ENCODE data around the gene PVALB. TPM values are rescaled to one million over a fixed set of nuclear protein-coding genes. Genes with fewer than 3 reads are reported as not detected.

The PVALB gene
- total RNA-seq, 1 experiment from 2014 or later = not detected

DNA sequence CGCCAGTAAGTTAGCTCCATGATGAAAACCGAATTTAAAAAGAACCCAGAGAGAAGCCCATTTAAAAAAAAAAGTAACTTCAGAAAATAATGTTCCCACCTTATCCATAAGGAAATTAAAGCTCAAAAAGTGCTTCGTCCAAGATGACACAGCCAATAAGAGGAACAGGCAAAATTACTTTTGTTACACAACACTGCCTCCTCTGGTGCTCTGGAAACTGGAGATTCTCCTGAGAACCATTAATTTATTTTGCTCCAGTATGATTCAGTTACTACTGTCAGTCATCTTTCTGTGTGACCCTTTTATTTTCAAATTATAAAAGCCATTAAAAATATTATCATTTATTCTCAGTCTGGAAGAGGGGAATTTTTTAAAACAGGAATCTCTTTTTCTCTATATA is 42.9 kb downstream of the PVALB start:
- no peak overlapping the region for H3K27ac ChIP-seq (ENCODE audit: low read depth, low read length)
- no peaks in the 10 kb centered on the region for H3K9me2 ChIP-seq (ENCODE audit: insufficient read depth)
- H3K4me3 ChIP-seq (replicated peaks in 1 of 2; ENCODE audit: low read depth in 1 of 2, low read length in 2 of 2) = no peak overlapping the region
- ChIA-PET CTCF (interaction anchor here (0.9 to 2.4 kb wide), 11 partner anchors 10 to 473 kb away, joined by 3 to 18 read pairs (median 4); partner anchors contain the start of gene FOXRED2), RAD21 (ENCODE audit: low non-redundant PET in 1 of 2, low total read pairs in 2 of 2, uncharacterized antibody in 2 of 2, unreplicated experiment in 2 of 2) (interaction anchor here in 1 of 2 experiments (1.4 kb wide), 1 partner anchor 227 kb away, joined by 8 read pairs; no protein-coding TSS in a partner anchor), POLR2A (interaction anchor here (0.9 to 1.3 kb wide), 4 partner anchors 227 to 263 kb away, joined by 3 to 5 read pairs (median 4); partner anchors contain the start of gene EIF3D)
- TF ChIP-seq YY1 (IDR thresholded peaks at IDR 0.05; ENCODE audit: extremely low read depth, insufficient replicate concordance, low read depth, low read length) (no peak), EZH2phosphoT487 (IDR thresholded peaks at IDR 0.05; ENCODE audit: borderline replicate concordance) (no peak), RAD21 (IDR thresholded peaks at IDR 0.05; ENCODE audit: low read depth) (peak; percentile 76), EGR1 (IDR thresholded peaks at IDR 0.05; ENCODE audit: low read depth) (no peak), SIN3A (IDR thresholded peaks at IDR 0.05; ENCODE audit: low read depth) (no peak)
- TF ChIP-seq, protein P1, sequence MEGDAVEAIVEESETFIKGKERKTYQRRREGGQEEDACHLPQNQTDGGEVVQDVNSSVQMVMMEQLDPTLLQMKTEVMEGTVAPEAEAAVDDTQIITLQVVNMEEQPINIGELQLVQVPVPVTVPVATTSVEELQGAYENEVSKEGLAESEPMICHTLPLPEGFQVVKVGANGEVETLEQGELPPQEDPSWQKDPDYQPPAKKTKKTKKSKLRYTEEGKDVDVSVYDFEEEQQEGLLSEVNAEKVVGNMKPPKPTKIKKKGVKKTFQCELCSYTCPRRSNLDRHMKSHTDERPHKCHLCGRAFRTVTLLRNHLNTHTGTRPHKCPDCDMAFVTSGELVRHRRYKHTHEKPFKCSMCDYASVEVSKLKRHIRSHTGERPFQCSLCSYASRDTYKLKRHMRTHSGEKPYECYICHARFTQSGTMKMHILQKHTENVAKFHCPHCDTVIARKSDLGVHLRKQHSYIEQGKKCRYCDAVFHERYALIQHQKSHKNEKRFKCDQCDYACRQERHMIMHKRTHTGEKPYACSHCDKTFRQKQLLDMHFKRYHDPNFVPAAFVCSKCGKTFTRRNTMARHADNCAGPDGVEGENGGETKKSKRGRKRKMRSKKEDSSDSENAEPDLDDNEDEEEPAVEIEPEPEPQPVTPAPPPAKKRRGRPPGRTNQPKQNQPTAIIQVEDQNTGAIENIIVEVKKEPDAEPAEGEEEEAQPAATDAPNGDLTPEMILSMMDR (IDR thresholded peaks at IDR 0.05 in 2 of 3, conservative IDR thresholded peaks at IDR 0.05 in 1 of 3; ENCODE audit: borderline replicate concordance in 1 of 3, insufficient read depth in 1 of 3, low read depth in 2 of 3, low read length in 2 of 3) = peak; percentile 47 to 63 (median 56); a peak in 5 of 6 replicates
- TF ChIP-seq, protein P2, sequence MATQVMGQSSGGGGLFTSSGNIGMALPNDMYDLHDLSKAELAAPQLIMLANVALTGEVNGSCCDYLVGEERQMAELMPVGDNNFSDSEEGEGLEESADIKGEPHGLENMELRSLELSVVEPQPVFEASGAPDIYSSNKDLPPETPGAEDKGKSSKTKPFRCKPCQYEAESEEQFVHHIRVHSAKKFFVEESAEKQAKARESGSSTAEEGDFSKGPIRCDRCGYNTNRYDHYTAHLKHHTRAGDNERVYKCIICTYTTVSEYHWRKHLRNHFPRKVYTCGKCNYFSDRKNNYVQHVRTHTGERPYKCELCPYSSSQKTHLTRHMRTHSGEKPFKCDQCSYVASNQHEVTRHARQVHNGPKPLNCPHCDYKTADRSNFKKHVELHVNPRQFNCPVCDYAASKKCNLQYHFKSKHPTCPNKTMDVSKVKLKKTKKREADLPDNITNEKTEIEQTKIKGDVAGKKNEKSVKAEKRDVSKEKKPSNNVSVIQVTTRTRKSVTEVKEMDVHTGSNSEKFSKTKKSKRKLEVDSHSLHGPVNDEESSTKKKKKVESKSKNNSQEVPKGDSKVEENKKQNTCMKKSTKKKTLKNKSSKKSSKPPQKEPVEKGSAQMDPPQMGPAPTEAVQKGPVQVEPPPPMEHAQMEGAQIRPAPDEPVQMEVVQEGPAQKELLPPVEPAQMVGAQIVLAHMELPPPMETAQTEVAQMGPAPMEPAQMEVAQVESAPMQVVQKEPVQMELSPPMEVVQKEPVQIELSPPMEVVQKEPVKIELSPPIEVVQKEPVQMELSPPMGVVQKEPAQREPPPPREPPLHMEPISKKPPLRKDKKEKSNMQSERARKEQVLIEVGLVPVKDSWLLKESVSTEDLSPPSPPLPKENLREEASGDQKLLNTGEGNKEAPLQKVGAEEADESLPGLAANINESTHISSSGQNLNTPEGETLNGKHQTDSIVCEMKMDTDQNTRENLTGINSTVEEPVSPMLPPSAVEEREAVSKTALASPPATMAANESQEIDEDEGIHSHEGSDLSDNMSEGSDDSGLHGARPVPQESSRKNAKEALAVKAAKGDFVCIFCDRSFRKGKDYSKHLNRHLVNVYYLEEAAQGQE (IDR thresholded peaks at IDR 0.05; ENCODE audit: low read depth) = no peak
- H3K9me3 ChIP-seq (ENCODE audit: control insufficient read depth in 1 of 2, insufficient read depth in 1 of 2, low read depth in 1 of 2, low read length in 2 of 2) = no peaks in the 10 kb centered on the region
- H3K9ac ChIP-seq (ENCODE audit: low read length) = no peak overlapping the region
- H4K20me1 ChIP-seq (ENCODE audit: insufficient read depth) = no peaks in the 10 kb centered on the region
- intact Hi-C loops (cut with micrococcal nuclease) = loop anchor here (2.0 kb wide), 1 partner anchor 227 kb away; no protein-coding TSS in a partner anchor
- BruUV-seq (replicated peaks) = no TSS peak
- H3K4me1 ChIP-seq (ENCODE audit: control insufficient read depth in 1 of 2, insufficient read depth in 2 of 2, low read length in 2 of 2) = peaks cover 5 to 20% of the 10 kb centered on the region in 2 experiments
- H3K27me3 ChIP-seq (ENCODE audit: insufficient read depth, low read length) = no peaks in the 10 kb centered on the region
- H3K79me2 ChIP-seq (ENCODE audit: insufficient read depth, low read length) = no peaks in the 10 kb centered on the region
- no peaks in the 10 kb centered on the region for H3K36me3 ChIP-seq (ENCODE audit: control insufficient read depth in 1 of 2, insufficient read depth in 2 of 2, low read length in 2 of 2)
- DNase-seq (ENCODE audit: low read depth, low spot score) = no peak
- no peak overlapping the region for H3K4me2 ChIP-seq (ENCODE audit: low read length)
- no peak for ATAC-seq
- H2AFZ ChIP-seq (ENCODE audit: low read depth, low read length, poor library complexity, severe bottlenecking) = no peak overlapping the region

Data from HCT116 (cell line).